SK-N-SH treated with all-trans-retinoic acid at 6 μM for 48 hours (cell line): ENCODE results near the gene PREB.

ENCODE experiments used
- ATAC-seq: fragments of 200-7000 bp; cut with Tn5 transposase; 3 replicates; pipeline ENCODE4 v1.9.1; 2020; ENCODE audit warnings: mild to moderate bottlenecking, moderate library complexity
- GLIS3 ChIP-seq: fragments of 250-450 bp; sonication (Bioruptor Pico); IDR thresholded peaks from 2 replicates; pipeline ENCODE4 v1.5.0; 2020; ENCODE audit warnings: mild to moderate bottlenecking, moderate library complexity
- ISL1 ChIP-seq: fragments of 250-450 bp; sonication (Bioruptor Pico); IDR thresholded peaks from 2 replicates; pipeline ENCODE4 v2.1.2; 2022; ENCODE audit warnings: mild to moderate bottlenecking, moderate library complexity
- PATZ1 ChIP-seq: fragments of 250-450 bp; sonication (Bioruptor Pico); IDR thresholded peaks from 2 replicates; pipeline ENCODE4 v1.8.0; 2020; ENCODE audit warnings: mild to moderate bottlenecking, moderate library complexity, borderline replicate concordance
- POU6F1 ChIP-seq: fragments of 250-450 bp; sonication (Bioruptor Pico); IDR thresholded peaks from 2 replicates; pipeline ENCODE4 v1.8.0; 2021; ENCODE audit warnings: low read depth, mild to moderate bottlenecking, moderate library complexity, borderline replicate concordance
- PPARA ChIP-seq: fragments of 250-450 bp; sonication (Bioruptor Pico); IDR thresholded peaks from 2 replicates; pipeline ENCODE4 v1.5.0; 2020; ENCODE audit warnings: mild to moderate bottlenecking, borderline replicate concordance
- RARB ChIP-seq: fragments of 250-450 bp; sonication (Bioruptor Pico); IDR thresholded peaks from 2 replicates; pipeline ENCODE4 v1.8.0; 2021; ENCODE audit warnings: mild to moderate bottlenecking, moderate library complexity
- SNAI2 ChIP-seq: fragments of 250-450 bp; sonication (Bioruptor Pico); IDR thresholded peaks from 2 replicates; pipeline ENCODE4 v1.5.0; 2020; ENCODE audit warnings: mild to moderate bottlenecking, moderate library complexity
- TCF4 ChIP-seq: fragments of 250-450 bp; sonication (Bioruptor Pico); IDR thresholded peaks from 2 replicates; pipeline ENCODE4 v1.8.0; 2021; ENCODE audit warnings: mild to moderate bottlenecking, moderate library complexity, borderline replicate concordance
- TOX ChIP-seq: fragments of 250-450 bp; sonication (Bioruptor Pico); IDR thresholded peaks from 2 replicates; pipeline ENCODE4 v1.8.0; 2021; ENCODE audit warnings: mild to moderate bottlenecking, moderate library complexity, borderline replicate concordance
- TSHZ2 ChIP-seq: fragments of 250-450 bp; sonication (Bioruptor Pico); IDR thresholded peaks from 2 replicates; pipeline ENCODE4 v1.5.0; 2020; ENCODE audit warnings: mild to moderate bottlenecking, moderate library complexity
- ZC3H10 ChIP-seq: fragments of 250-450 bp; sonication (Bioruptor Pico); IDR thresholded peaks from 2 replicates; pipeline ENCODE4 v1.5.1; 2021; ENCODE audit warnings: mild to moderate bottlenecking, moderate library complexity
- ZFP30 ChIP-seq: fragments of 450-650 bp; formaldehyde crosslinking; IDR thresholded peaks from 2 replicates; pipeline ENCODE4 v1.5.0; 2022; ENCODE audit warnings: mild to moderate bottlenecking, moderate library complexity
- ZNF565 ChIP-seq: fragments of 450-650 bp; formaldehyde crosslinking; conservative IDR thresholded peaks from 2 replicates; pipeline ENCODE4 v1.5.0; 2020; ENCODE audit warnings: low read depth, mild to moderate bottlenecking, moderate library complexity
- ZNF8 ChIP-seq: fragments of 450-650 bp; formaldehyde crosslinking; IDR thresholded peaks from 2 replicates; pipeline ENCODE4 v1.5.0; 2020; ENCODE audit warnings: mild to moderate bottlenecking, moderate library complexity
- TF ChIP-seq, protein P1 (sequence below): fragments of 250-450 bp; sonication (Bioruptor Pico); IDR thresholded peaks from 2 replicates; pipeline ENCODE4 v1.5.1; 2020; ENCODE audit warnings: low read depth, mild to moderate bottlenecking, moderate library complexity

The PREB gene

DNA sequence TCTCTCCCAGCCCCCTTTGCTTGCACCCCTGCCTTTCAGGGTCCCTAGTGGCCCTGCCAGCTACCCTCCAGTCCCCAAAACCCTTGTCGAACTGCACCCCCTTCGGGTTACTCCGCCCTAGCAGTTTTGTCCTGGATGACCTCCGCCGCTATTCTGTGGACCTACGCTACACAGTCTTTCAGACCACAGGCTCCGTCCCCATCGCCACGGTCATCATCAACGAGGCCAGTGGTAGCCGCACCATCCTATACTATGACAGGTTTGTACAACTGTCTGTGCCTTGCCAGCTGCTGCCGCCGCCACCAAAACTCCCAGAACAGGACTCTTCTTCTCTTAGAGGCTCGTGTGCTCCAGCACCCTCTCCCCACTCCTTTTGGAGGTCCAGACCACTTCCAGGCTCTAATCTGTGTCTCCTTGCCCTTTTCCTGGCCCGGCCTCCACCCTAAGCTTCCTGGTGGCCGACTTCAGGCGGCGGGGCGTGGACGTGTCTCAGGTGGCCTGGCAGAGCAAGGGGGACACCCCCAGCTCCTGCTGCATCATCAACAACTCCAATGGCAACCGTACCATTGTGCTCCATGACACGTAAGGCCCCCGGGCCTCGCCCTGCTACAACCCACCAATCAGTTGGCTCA, 40.0 kb downstream of the PREB start:
- TF ChIP-seq ZC3H10 (CRISPR knock-in tag): no peak
- TF ChIP-seq, protein P1, sequence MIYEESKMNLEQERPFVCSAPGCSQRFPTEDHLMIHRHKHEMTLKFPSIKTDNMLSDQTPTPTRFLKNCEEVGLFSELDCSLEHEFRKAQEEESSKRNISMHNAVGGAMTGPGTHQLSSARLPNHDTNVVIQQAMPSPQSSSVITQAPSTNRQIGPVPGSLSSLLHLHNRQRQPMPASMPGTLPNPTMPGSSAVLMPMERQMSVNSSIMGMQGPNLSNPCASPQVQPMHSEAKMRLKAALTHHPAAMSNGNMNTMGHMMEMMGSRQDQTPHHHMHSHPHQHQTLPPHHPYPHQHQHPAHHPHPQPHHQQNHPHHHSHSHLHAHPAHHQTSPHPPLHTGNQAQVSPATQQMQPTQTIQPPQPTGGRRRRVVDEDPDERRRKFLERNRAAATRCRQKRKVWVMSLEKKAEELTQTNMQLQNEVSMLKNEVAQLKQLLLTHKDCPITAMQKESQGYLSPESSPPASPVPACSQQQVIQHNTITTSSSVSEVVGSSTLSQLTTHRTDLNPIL (CRISPR knock-in tag): no peak
- ATAC-seq: no peak

DNA sequence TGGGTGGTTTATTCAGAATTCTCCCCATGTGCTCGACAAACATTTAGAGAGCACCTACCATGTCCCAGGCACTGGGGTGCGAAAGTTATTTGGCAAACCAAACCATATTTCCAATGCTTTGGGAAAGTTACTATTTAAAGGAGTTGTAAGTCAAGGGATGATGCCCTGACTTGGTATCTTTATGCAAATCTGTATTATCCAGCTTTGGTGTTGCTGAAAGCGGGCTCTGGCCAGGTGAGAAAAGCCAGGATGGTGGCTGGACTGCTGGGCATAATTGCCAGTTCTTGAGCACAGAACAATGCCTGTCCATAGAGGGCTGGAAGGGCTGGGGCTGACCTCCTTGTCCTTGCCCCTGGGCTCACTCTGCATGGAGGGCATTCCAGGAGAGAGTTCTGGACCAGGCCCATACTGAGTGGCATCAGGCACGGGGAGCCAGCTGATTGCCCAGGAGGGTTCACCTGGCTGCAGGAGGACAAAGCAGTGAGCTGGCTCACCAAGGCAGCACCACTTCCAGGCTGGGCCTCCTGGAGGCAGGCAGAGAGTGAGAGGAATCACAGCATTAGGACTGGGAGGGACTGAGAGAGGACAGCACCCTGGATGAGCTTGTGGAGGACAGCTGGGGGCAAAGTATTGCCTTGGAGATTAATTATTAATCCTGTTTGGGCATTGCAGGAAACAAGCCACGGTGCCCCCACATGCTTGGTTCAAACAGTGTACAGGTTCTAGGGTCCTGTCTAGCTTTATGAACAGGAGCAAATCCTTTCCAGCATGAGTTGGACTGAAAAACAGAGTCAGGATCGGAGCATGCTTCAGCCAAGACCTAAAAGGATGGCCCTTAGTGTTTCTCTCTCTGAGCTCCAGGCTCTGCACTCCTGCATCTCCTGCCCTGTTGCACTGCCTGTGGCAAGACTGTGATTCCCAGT, 40.7 kb downstream of the PREB start:
- ATAC-seq: no peak
- no peak for TF ChIP-seq PPARA (CRISPR knock-in tag)
- no peak for TF ChIP-seq GLIS3 (CRISPR knock-in tag)
- TF ChIP-seq SNAI2: no peak
- no peak for TF ChIP-seq ZFP30 (CRISPR knock-in tag)

DNA sequence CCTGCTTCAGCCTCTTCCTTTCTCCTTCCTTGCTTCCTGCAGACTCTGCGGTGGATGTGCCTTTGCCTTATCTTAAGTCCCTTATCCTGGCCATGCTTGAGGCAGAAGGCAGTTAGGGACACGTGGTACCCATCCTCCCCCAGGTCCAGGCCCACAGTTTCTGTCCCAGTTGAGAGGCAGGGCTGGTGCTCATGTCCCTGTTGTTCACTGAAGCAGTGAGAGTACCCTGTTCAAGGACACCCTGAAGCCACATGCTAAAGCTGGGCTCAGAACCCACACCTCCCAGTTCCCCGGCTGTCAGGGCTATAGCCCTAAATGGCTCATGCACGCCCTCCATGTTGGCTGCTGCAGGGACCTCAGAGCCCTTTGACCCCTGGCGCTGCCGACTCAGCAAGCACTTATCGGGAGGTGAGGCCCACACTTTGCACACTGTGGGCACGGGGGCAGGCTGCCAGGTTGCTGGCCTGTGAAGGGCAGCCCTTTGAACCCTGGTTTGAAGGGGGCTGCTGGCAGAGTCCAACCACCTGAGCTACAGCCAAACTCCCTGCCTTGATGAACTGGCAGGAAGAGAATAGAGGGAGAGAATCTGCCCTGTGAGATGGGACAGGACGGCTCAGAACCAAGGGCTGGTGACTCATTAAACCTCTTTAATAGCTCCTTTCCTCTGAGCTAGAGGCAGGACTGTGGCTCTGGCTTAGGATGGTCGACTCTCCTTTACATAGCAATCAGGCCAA, 41.6 kb downstream of the PREB start:
- TF ChIP-seq PATZ1 (CRISPR knock-in tag): no peak
- TF ChIP-seq ZNF8 (CRISPR knock-in tag): no peak
- no peak for TF ChIP-seq ISL1
- no peak for TF ChIP-seq ZNF565
- no peak for TF ChIP-seq POU6F1 (CRISPR knock-in tag)
- no peak for TF ChIP-seq ZFP30 (CRISPR knock-in tag)
- TF ChIP-seq, protein P1 (CRISPR knock-in tag): no peak
- TF ChIP-seq TCF4 (CRISPR knock-in tag): no peak
- TF ChIP-seq TSHZ2: no peak
- no peak for TF ChIP-seq PPARA (CRISPR knock-in tag)
- no peak for TF ChIP-seq RARB (CRISPR knock-in tag)
- no peak for TF ChIP-seq GLIS3 (CRISPR knock-in tag)
- TF ChIP-seq ZC3H10 (CRISPR knock-in tag): no peak
- TF ChIP-seq TOX (CRISPR knock-in tag): no peak
- no peak for ATAC-seq
